Activated naive CD8-positive, alpha-beta T cell treated with anti-CD3 and anti-CD28 coated beads, Interleukin-2, amount 10 ng/mL, durations not matched to agents 7 days and 5 days (primary cell): ENCODE data around the gene ERBIN. TPM values are rescaled to one million over a fixed set of nuclear protein-coding genes. Genes with fewer than 3 reads are reported as not detected.
"Not testable (repeated sequence)": the region's sequence is repeated elsewhere in the genome, so short reads cannot be mapped to it uniquely, and the experiment has no call there.

ENCODE experiments used
- ATAC-seq: fragments of 150-1000 bp; cut with Tn5 transposase; one replicate; pipeline ENCODE4 v1.10.0; 2021; ENCODE audit warnings: low read depth, moderate library complexity
- POLR2A ChIA-PET: fragments of 350-600 bp; sonication (Branson Sonifier 250); formaldehyde crosslinking; loops from one replicate; lab custom pipeline; 2021; ENCODE audit warnings: antibody characterized with exemption; lab: Charles Lee
- DNase-seq: peaks from one replicate; pipeline ENCODE4 v3.0.0; 2021
- H3K27ac Mint-ChIP-seq: one replicate; pipeline ENCODE4 v1.8.0; 2022; ENCODE audit warnings: mild to moderate bottlenecking, mixed read lengths
- H3K27me3 Mint-ChIP-seq: one replicate; pipeline ENCODE4 v1.8.0; 2022; ENCODE audit warnings: mild to moderate bottlenecking, moderate library complexity, mixed read lengths
- H3K36me3 Mint-ChIP-seq: one replicate; pipeline ENCODE4 v1.8.0; 2021; ENCODE audit warnings: mild to moderate bottlenecking, mixed read lengths
- H3K4me1 Mint-ChIP-seq: one replicate; pipeline ENCODE4 v1.8.0; 2021; ENCODE audit warnings: mixed read lengths
- H3K4me3 Mint-ChIP-seq: one replicate; pipeline ENCODE4 v1.8.0; 2022; ENCODE audit warnings: mild to moderate bottlenecking, moderate library complexity, mixed read lengths
- H3K9me3 Mint-ChIP-seq: one replicate; pipeline ENCODE4 v1.8.0; 2021; ENCODE audit warnings: mixed read lengths
- total RNA-seq, 2 experiments: library from RNA; stranded (reverse); gene quantifications; one replicate each; pipeline ENCODE4 v1.2.3, GENCODE V29; 2021

ERBIN gene
- total RNA-seq, result 10 to 100 TPM; 63.4 to 66.7 TPM

- peaks cover 14% of the 10 kb centered on the region for H3K27me3 Mint-ChIP-seq
- H3K4me1 Mint-ChIP-seq, result peaks cover 26% of the 10 kb centered on the region
- H3K9me3 Mint-ChIP-seq, result no peaks in the 10 kb centered on the region
- POLR2A ChIA-PET, result interaction anchor here (0.7 to 3.1 kb wide), 13 partner anchors 25 to 1235 kb away, joined by 3 to 34 read pairs (median 4); partner anchors contain the start of genes CENPK, NLN, SGTB and SREK1
- ATAC-seq, result peak; percentile 3
- H3K27ac Mint-ChIP-seq, result peak within 1 kb of the TSS; percentile 94
- peak within 1 kb of the TSS; percentile 99 for H3K4me3 Mint-ChIP-seq
- H3K36me3 Mint-ChIP-seq, result peaks cover 10% of the 10 kb centered on the region
- DNase-seq, result peak; percentile 78
Observed at GRCh38 chr5:65926276-65926783, at the start of gene ERBIN. Gene ERBIN (plus strand): TSS chr5:65926575. CDS start chr5:65992719, 66,144 bp downstream.

GRCh38 chr5:65876970-65877369 is 49.4 kb upstream of the ERBIN start:
- POLR2A ChIA-PET, result no interaction called here
- Mint-ChIP-seq H3K4me3 (no peak overlapping the region), H3K4me1 (peaks cover 4% of the 10 kb centered on the region), H3K36me3 (peaks cover 5% of the 10 kb centered on the region), H3K27me3 (no peaks in the 10 kb centered on the region), H3K9me3 (peaks cover 10% of the 10 kb centered on the region), H3K27ac (no peak overlapping the region)
- DNase-seq (no peak), ATAC-seq (no peak)

- DNase-seq, POLR2A ChIA-PET, H3K36me3 Mint-ChIP-seq, H3K27ac Mint-ChIP-seq, H3K27me3 Mint-ChIP-seq, H3K4me3 Mint-ChIP-seq, H3K4me1 Mint-ChIP-seq, ATAC-seq, H3K9me3 Mint-ChIP-seq: not testable (repeated sequence)
Observed at GRCh38 chr5:65879668-65880256, 46.6 kb upstream of the ERBIN start.

GRCh38 chr5:65880496-65881072 is 45.8 kb upstream of the ERBIN start:
- POLR2A ChIA-PET, result no interaction called here
- Mint-ChIP-seq H3K36me3 (peaks cover 4% of the 10 kb centered on the region), H3K4me1 (peaks cover 2% of the 10 kb centered on the region), H3K27me3 (no peaks in the 10 kb centered on the region), H3K4me3 (no peak overlapping the region), H3K27ac (no peak overlapping the region), H3K9me3 (peaks cover 5% of the 10 kb centered on the region)
- ATAC-seq (no peak), DNase-seq (no peak)

- Mint-ChIP-seq H3K4me3 (no peak overlapping the region), H3K4me1 (peaks cover 2% of the 10 kb centered on the region)
- POLR2A ChIA-PET, result no interaction called here
Observed at GRCh38 chr5:65882278-65882677, 44.1 kb upstream of the ERBIN start.

GRCh38 chr5:65883461-65883860 is 42.9 kb upstream of the ERBIN start:
- H3K27ac Mint-ChIP-seq, result no peak overlapping the region

More at GRCh38 chr5:65882278-65882677, 44.1 kb upstream of the ERBIN start:
- H3K27me3 Mint-ChIP-seq, result no peaks in the 10 kb centered on the region
- no peak for ATAC-seq
- H3K27ac Mint-ChIP-seq, result no peak overlapping the region
- H3K36me3 Mint-ChIP-seq, result peaks cover 2% of the 10 kb centered on the region
- DNase-seq, result no peak
- H3K9me3 Mint-ChIP-seq, result peaks cover 2% of the 10 kb centered on the region

GRCh38 chr5:65886387-65886786 is 40.0 kb upstream of the ERBIN start:
- H3K27me3 Mint-ChIP-seq, result no peaks in the 10 kb centered on the region

More at GRCh38 chr5:65883461-65883860, 42.9 kb upstream of the ERBIN start:
- peaks cover 1% of the 10 kb centered on the region for H3K36me3 Mint-ChIP-seq
- ATAC-seq (no peak), DNase-seq (no peak)
- peaks cover 1% of the 10 kb centered on the region for H3K4me1 Mint-ChIP-seq
- no peak overlapping the region for H3K4me3 Mint-ChIP-seq
- H3K9me3 Mint-ChIP-seq, result peaks cover 1% of the 10 kb centered on the region
- POLR2A ChIA-PET, result no interaction called here
- no peaks in the 10 kb centered on the region for H3K27me3 Mint-ChIP-seq

GRCh38 chr5:65892024-65892423 is 34.4 kb upstream of the ERBIN start:
- DNase-seq, H3K27ac Mint-ChIP-seq, H3K27me3 Mint-ChIP-seq, POLR2A ChIA-PET, H3K4me1 Mint-ChIP-seq, H3K36me3 Mint-ChIP-seq, ATAC-seq, H3K4me3 Mint-ChIP-seq, H3K9me3 Mint-ChIP-seq: not testable (repeated sequence)

More at GRCh38 chr5:65886387-65886786, 40.0 kb upstream of the ERBIN start:
- DNase-seq, result no peak
- ATAC-seq, result no peak
- POLR2A ChIA-PET, result no interaction called here
- Mint-ChIP-seq H3K36me3 (no peaks in the 10 kb centered on the region), H3K4me3 (no peak overlapping the region), H3K9me3 (peaks cover 1% of the 10 kb centered on the region), H3K27ac (no peak overlapping the region), H3K4me1 (no peaks in the 10 kb centered on the region)

GRCh38 chr5:65892801-65893200 is 33.6 kb upstream of the ERBIN start:
- Mint-ChIP-seq H3K4me3 (no peak overlapping the region), H3K27me3 (no peaks in the 10 kb centered on the region), H3K27ac (no peak overlapping the region), H3K36me3 (no peaks in the 10 kb centered on the region), H3K4me1 (no peaks in the 10 kb centered on the region), H3K9me3 (peaks cover 1% of the 10 kb centered on the region)
- no peak for DNase-seq
- ATAC-seq, result no peak
- POLR2A ChIA-PET, result no interaction called here

GRCh38 chr5:65893749-65894430 is 32.5 kb upstream of the ERBIN start:
- H3K27ac Mint-ChIP-seq, result no peak overlapping the region
- ATAC-seq, result no peak
- no peaks in the 10 kb centered on the region for H3K27me3 Mint-ChIP-seq
- no peak overlapping the region for H3K4me3 Mint-ChIP-seq
- POLR2A ChIA-PET, result no interaction called here
- H3K9me3 Mint-ChIP-seq, result peaks cover 1% of the 10 kb centered on the region
- H3K36me3 Mint-ChIP-seq, result no peaks in the 10 kb centered on the region
- H3K4me1 Mint-ChIP-seq, result no peaks in the 10 kb centered on the region
- DNase-seq, result no peak

- Mint-ChIP-seq H3K9me3 (no peaks in the 10 kb centered on the region), H3K27ac (no peak overlapping the region), H3K4me3 (no peak overlapping the region), H3K4me1 (peaks cover under 1% of the 10 kb centered on the region), H3K27me3 (no peaks in the 10 kb centered on the region), H3K36me3 (peaks cover 1% of the 10 kb centered on the region)
- POLR2A ChIA-PET, result no interaction called here
- ATAC-seq (no peak), DNase-seq (no peak)
Observed at GRCh38 chr5:65895891-65896290, 30.5 kb upstream of the ERBIN start.

- POLR2A ChIA-PET, result no interaction called here
Observed at GRCh38 chr5:65900746-65901145, 25.6 kb upstream of the ERBIN start.

GRCh38 chr5:65902104-65902503 is 24.3 kb upstream of the ERBIN start:
- Mint-ChIP-seq H3K27me3 (no peaks in the 10 kb centered on the region), H3K9me3 (peaks cover 3% of the 10 kb centered on the region), H3K4me1 (peaks cover 2% of the 10 kb centered on the region), H3K4me3 (no peak overlapping the region), H3K27ac (no peak overlapping the region), H3K36me3 (peaks cover 1% of the 10 kb centered on the region)
- POLR2A ChIA-PET, result no interaction called here
- ATAC-seq (no peak), DNase-seq (no peak)

More at GRCh38 chr5:65900746-65901145, 25.6 kb upstream of the ERBIN start:
- H3K27me3 Mint-ChIP-seq, result no peaks in the 10 kb centered on the region
- no peak overlapping the region for H3K27ac Mint-ChIP-seq
- H3K36me3 Mint-ChIP-seq, result peaks cover 1% of the 10 kb centered on the region
- peaks cover 2% of the 10 kb centered on the region for H3K4me1 Mint-ChIP-seq
- ATAC-seq, result no peak
- no peak overlapping the region for H3K4me3 Mint-ChIP-seq
- peaks cover 3% of the 10 kb centered on the region for H3K9me3 Mint-ChIP-seq
- DNase-seq, result no peak
